ENCODE results near the gene PPP2R3A.
A peak's percentile ranks its signal among the peaks of the same experiment; 100 is the strongest.

Gene PPP2R3A

GRCh38 chr3:135990903-135991302, 25.4 kb downstream of the PPP2R3A start:
- no peaks in the 10 kb centered on the region for H3K9me3 Mint-ChIP-seq
- ATAC-seq: no peak
- H3K4me3 Mint-ChIP-seq: no peak overlapping the region
- H3K27ac Mint-ChIP-seq: no peak overlapping the region
- no peaks in the 10 kb centered on the region for H3K36me3 Mint-ChIP-seq
- peaks cover 7% of the 10 kb centered on the region for H3K27me3 Mint-ChIP-seq
- no peaks in the 10 kb centered on the region for H3K4me1 Mint-ChIP-seq

- Mint-ChIP-seq H3K4me3 (no peak overlapping the region), H3K9me3 (no peaks in the 10 kb centered on the region), H3K27ac (no peak overlapping the region), H3K27me3 (peaks cover 7% of the 10 kb centered on the region), H3K4me1 (no peaks in the 10 kb centered on the region), H3K36me3 (no peaks in the 10 kb centered on the region)
- no peak for ATAC-seq
Observed at GRCh38 chr3:135991621-135992020, 26.1 kb downstream of the PPP2R3A start.

GRCh38 chr3:135992072-135992471, 26.5 kb downstream of the PPP2R3A start:
- no peaks in the 10 kb centered on the region for H3K36me3 Mint-ChIP-seq
- H3K4me1 Mint-ChIP-seq: no peaks in the 10 kb centered on the region
- H3K27ac Mint-ChIP-seq: no peak overlapping the region
- H3K4me3 Mint-ChIP-seq: no peak overlapping the region
- H3K9me3 Mint-ChIP-seq: no peaks in the 10 kb centered on the region
- no peak for ATAC-seq
- H3K27me3 Mint-ChIP-seq: peaks cover 7% of the 10 kb centered on the region

- H3K4me3 Mint-ChIP-seq: no peak overlapping the region
- no peak for ATAC-seq
- peaks cover 10% of the 10 kb centered on the region for H3K27me3 Mint-ChIP-seq
- no peaks in the 10 kb centered on the region for H3K4me1 Mint-ChIP-seq
- H3K9me3 Mint-ChIP-seq: no peaks in the 10 kb centered on the region
- H3K27ac Mint-ChIP-seq: no peak overlapping the region
- no peaks in the 10 kb centered on the region for H3K36me3 Mint-ChIP-seq
Observed at GRCh38 chr3:135994708-135995337, 29.3 kb downstream of the PPP2R3A start.

- H3K27me3 Mint-ChIP-seq: peaks cover 17% of the 10 kb centered on the region
- no peaks in the 10 kb centered on the region for H3K36me3 Mint-ChIP-seq
- no peaks in the 10 kb centered on the region for H3K9me3 Mint-ChIP-seq
- H3K4me3 Mint-ChIP-seq: no peak overlapping the region
- no peaks in the 10 kb centered on the region for H3K4me1 Mint-ChIP-seq
- H3K27ac Mint-ChIP-seq: no peak overlapping the region
- no peak for ATAC-seq
Observed at GRCh38 chr3:135995766-135996165, 30.2 kb downstream of the PPP2R3A start.

- H3K9me3 Mint-ChIP-seq: no peaks in the 10 kb centered on the region
- ATAC-seq: no peak
- H3K4me1 Mint-ChIP-seq: no peaks in the 10 kb centered on the region
- H3K27ac Mint-ChIP-seq: no peak overlapping the region
- no peak overlapping the region for H3K4me3 Mint-ChIP-seq
- H3K36me3 Mint-ChIP-seq: no peaks in the 10 kb centered on the region
- peaks cover 14% of the 10 kb centered on the region for H3K27me3 Mint-ChIP-seq
Observed at GRCh38 chr3:135997554-135998320, 32.2 kb downstream of the PPP2R3A start.

- no peaks in the 10 kb centered on the region for H3K4me1 Mint-ChIP-seq
- no peak for ATAC-seq
- no peaks in the 10 kb centered on the region for H3K36me3 Mint-ChIP-seq
- H3K9me3 Mint-ChIP-seq: no peaks in the 10 kb centered on the region
- peaks cover 26% of the 10 kb centered on the region for H3K27me3 Mint-ChIP-seq
- no peak overlapping the region for H3K27ac Mint-ChIP-seq
- no peak overlapping the region for H3K4me3 Mint-ChIP-seq
Observed at GRCh38 chr3:136008221-136008620, 42.7 kb downstream of the PPP2R3A start.

- Mint-ChIP-seq H3K4me1 (no peaks in the 10 kb centered on the region), H3K4me3 (no peak overlapping the region), H3K27ac (no peak overlapping the region), H3K36me3 (no peaks in the 10 kb centered on the region), H3K9me3 (no peaks in the 10 kb centered on the region), H3K27me3 (peaks cover 26% of the 10 kb centered on the region)
- no peak for ATAC-seq
Observed at GRCh38 chr3:136008732-136009470, 43.4 kb downstream of the PPP2R3A start.

- no peaks in the 10 kb centered on the region for H3K36me3 Mint-ChIP-seq
- H3K27ac Mint-ChIP-seq: no peak overlapping the region
- no peaks in the 10 kb centered on the region for H3K4me1 Mint-ChIP-seq
- ATAC-seq: no peak
- peaks cover 4% of the 10 kb centered on the region for H3K9me3 Mint-ChIP-seq
- H3K4me3 Mint-ChIP-seq: no peak overlapping the region
- peaks cover 50% of the 10 kb centered on the region for H3K27me3 Mint-ChIP-seq
Observed at GRCh38 chr3:136018876-136019275, 53.3 kb downstream of the PPP2R3A start.

- no peaks in the 10 kb centered on the region for H3K9me3 Mint-ChIP-seq
- ATAC-seq: no peak
- H3K27ac Mint-ChIP-seq: no peak overlapping the region
- peaks cover 30% of the 10 kb centered on the region for H3K27me3 Mint-ChIP-seq
- H3K36me3 Mint-ChIP-seq: no peaks in the 10 kb centered on the region
- no peaks in the 10 kb centered on the region for H3K4me1 Mint-ChIP-seq
- no peak overlapping the region for H3K4me3 Mint-ChIP-seq
Observed at GRCh38 chr3:136021803-136022202, 56.3 kb downstream of the PPP2R3A start.

- H3K27ac Mint-ChIP-seq: no peak overlapping the region
- H3K4me1 Mint-ChIP-seq: no peaks in the 10 kb centered on the region
- H3K9me3 Mint-ChIP-seq: no peaks in the 10 kb centered on the region
- ATAC-seq: no peak
- H3K27me3 Mint-ChIP-seq: peaks cover 30% of the 10 kb centered on the region
- no peak overlapping the region for H3K4me3 Mint-ChIP-seq
- H3K36me3 Mint-ChIP-seq: no peaks in the 10 kb centered on the region
Observed at GRCh38 chr3:136022529-136023263, 57.2 kb downstream of the PPP2R3A start.

- no peak for ATAC-seq
- no peak overlapping the region for H3K27ac Mint-ChIP-seq
- no peaks in the 10 kb centered on the region for H3K4me1 Mint-ChIP-seq
- peaks cover 30% of the 10 kb centered on the region for H3K27me3 Mint-ChIP-seq
- no peaks in the 10 kb centered on the region for H3K9me3 Mint-ChIP-seq
- no peak overlapping the region for H3K4me3 Mint-ChIP-seq
- no peaks in the 10 kb centered on the region for H3K36me3 Mint-ChIP-seq
Observed at GRCh38 chr3:136023264-136023978, 57.9 kb downstream of the PPP2R3A start.

GRCh38 chr3:136036306-136036705, 70.8 kb downstream of the PPP2R3A start:
- peaks cover 52% of the 10 kb centered on the region for H3K27me3 Mint-ChIP-seq
- H3K27ac Mint-ChIP-seq: no peak overlapping the region
- H3K4me1 Mint-ChIP-seq: no peaks in the 10 kb centered on the region
- H3K9me3 Mint-ChIP-seq: peaks cover 11% of the 10 kb centered on the region
- H3K4me3 Mint-ChIP-seq: no peak overlapping the region
- H3K36me3 Mint-ChIP-seq: peaks cover 4% of the 10 kb centered on the region
- ATAC-seq: no peak

- no peaks in the 10 kb centered on the region for H3K36me3 Mint-ChIP-seq
- ATAC-seq: peak; percentile 20
- H3K9me3 Mint-ChIP-seq: peaks cover 2% of the 10 kb centered on the region
- H3K4me1 Mint-ChIP-seq: no peaks in the 10 kb centered on the region
- no peak overlapping the region for H3K4me3 Mint-ChIP-seq
- peaks cover 53% of the 10 kb centered on the region for H3K27me3 Mint-ChIP-seq
- no peak overlapping the region for H3K27ac Mint-ChIP-seq
Observed at GRCh38 chr3:136038668-136039067, 73.1 kb downstream of the PPP2R3A start.

All from stimulated activated memory B cell treated with anti-CD40 and anti-IgM and Interleukin-4, amounts not matched to agents 10 μg/mL and 1 μg/mL and 100 μg/mL, for 72 hours (primary cell).